T-cell (primary cell): ENCODE data around the gene AKNAD1. TPM values are rescaled to one million over a fixed set of nuclear protein-coding genes. Genes with fewer than 3 reads are reported as not detected.

Experiments
- ATAC-seq, 4 experiments: fragments of 200-7000 bp in 3 of 4; fragments of 150-1000 bp in 1 of 4; cut with Tn5 transposase; replicated peaks in 1 of 4; 1 replicate in 3 of 4; 2 replicates in 1 of 4; pipeline ENCODE4 v1.10.0; 2021; ENCODE audit warnings: moderate library complexity in 3 of 4, mild to moderate bottlenecking in 2 of 4, moderate number of reproducible peaks in 1 of 4
- CTCF ChIA-PET, 2 donors: fragments of 300-600 bp; sonication (Branson Sonifier 250); formaldehyde crosslinking; loops; one replicate each; lab custom pipeline; 2022; ENCODE audit warnings: antibody characterized with exemption in 2 of 2; lab: Charles Lee
- POLR2A ChIA-PET, 2 donors: fragments of 300-600 bp; sonication (Branson Sonifier 250); formaldehyde crosslinking; loops; one replicate each; lab custom pipeline; 2022; ENCODE audit warnings: antibody characterized with exemption in 2 of 2; lab: Charles Lee
- DNase-seq, 35 experiments: peaks; one replicate each; pipeline versions ENCODE4 v3.0.0 to v3.0.0-alpha.2; 2013 to 2023
- H3K27ac ChIP-seq: one replicate; pipeline ENCODE4 v1.5.1; 2013; ENCODE audit warnings: low read length
- H3K27me3 ChIP-seq, 2 experiments: replicated peaks in 1 of 2; 1 replicate in 1 of 2; 2 replicates in 1 of 2; pipeline versions ENCODE4 v1.6.1 to v1.7.0; 2013; ENCODE audit warnings: low read length in 1 of 2, mixed read lengths in 1 of 2; ENCODE audit not compliant: control insufficient read depth in 2 of 2, insufficient read depth in 2 of 2; ENCODE audit errors: extremely low read depth in 1 of 2
- H3K36me3 ChIP-seq, 2 donors: 1 replicate in 1 of 2; 2 replicates in 1 of 2; pipeline versions ENCODE4 v1.6.1 to v1.7.0; 2013; ENCODE audit warnings: low read length in 1 of 2; ENCODE audit not compliant: control insufficient read depth in 2 of 2, insufficient read depth in 1 of 2; ENCODE audit errors: extremely low read depth in 1 of 2
- H3K4me1 ChIP-seq, 2 experiments: 1 replicate in 1 of 2; 2 replicates in 1 of 2; pipeline versions ENCODE4 v1.6.1 to v1.7.0; 2013; ENCODE audit warnings: low read length in 2 of 2, mixed read lengths in 1 of 2; ENCODE audit not compliant: insufficient read depth in 2 of 2, control insufficient read depth in 1 of 2; ENCODE audit errors: extremely low read depth in 1 of 2
- H3K4me3 ChIP-seq, 2 donors: 1 replicate in 1 of 2; 2 replicates in 1 of 2; pipeline versions ENCODE4 v1.5.1 to v1.7.0; 2013; ENCODE audit warnings: mild to moderate bottlenecking in 2 of 2, low read length in 1 of 2, moderate library complexity in 1 of 2; ENCODE audit not compliant: control insufficient read depth in 1 of 2; ENCODE audit errors: extremely low read depth in 1 of 2
- H3K9me3 ChIP-seq: 2 replicates; pipeline ENCODE4 v1.7.0; 2013
- H3K27ac Mint-ChIP-seq, 2 donors: one replicate each; pipeline ENCODE4 v1.8.0; 2020 to 2021; ENCODE audit warnings: mild to moderate bottlenecking in 2 of 2, mixed read lengths in 2 of 2
- H3K27me3 Mint-ChIP-seq, 2 donors: one replicate each; pipeline ENCODE4 v1.8.0; 2021 to 2022; ENCODE audit warnings: mixed read lengths in 2 of 2
- H3K36me3 Mint-ChIP-seq: one replicate; pipeline ENCODE4 v1.8.0; 2021; ENCODE audit warnings: mixed read lengths
- H3K4me1 Mint-ChIP-seq, 3 donors: one replicate each; pipeline ENCODE4 v1.8.0; 2020 to 2022; ENCODE audit warnings: mixed read lengths in 3 of 3, mild to moderate bottlenecking in 1 of 3
- H3K4me3 Mint-ChIP-seq, 3 donors: one replicate each; pipeline ENCODE4 v1.8.0; 2020 to 2022; ENCODE audit warnings: mild to moderate bottlenecking in 3 of 3, mixed read lengths in 3 of 3, moderate library complexity in 3 of 3
- H3K9me3 Mint-ChIP-seq, 3 donors: one replicate each; pipeline ENCODE4 v1.8.0; 2020 to 2022; ENCODE audit warnings: mixed read lengths in 3 of 3
- WGBS: methylation state at CpG from one replicate; pipeline ENCODE4 v1.1.5; 2013; ENCODE audit warnings: missing lambda C conversion rate; ENCODE audit not compliant: insufficient coverage; 5-methylcytosine and 5-hydroxymethylcytosine counted together
- total RNA-seq, 35 experiments: library from RNA in 6 of 35; stranded (reverse) in 6 of 35; fragments of 120-200 nt in 1 of 35; gene quantifications; one replicate each; pipeline versions ENCODE4 v1.2.1 to v1.2.4 and lab custom pipeline; 2013 to 2026

AKNAD1 gene
- total RNA-seq, 5 donors from 2014 or later (not counting 1 experiment from before 2014, with no cell fraction given): not detected

GRCh38 chr1:108871050-108871724 lies 14.3 kb upstream of the AKNAD1 start:
- H3K27ac Mint-ChIP-seq: no peak overlapping the region
- no peaks in the 10 kb centered on the region for H3K36me3 ChIP-seq
- H3K4me3 ChIP-seq: no peak overlapping the region
- no peak overlapping the region for H3K4me3 Mint-ChIP-seq
- no peak for ATAC-seq
- H3K4me1 Mint-ChIP-seq: peaks cover 0 to 1% (median 0%) of the 10 kb centered on the region in 3 donors
- H3K27ac ChIP-seq: no peak overlapping the region
- peaks cover 0 to 5% of the 10 kb centered on the region in 2 donors for H3K27me3 Mint-ChIP-seq
- peaks cover 0 to 18% of the 10 kb centered on the region in 2 experiments for H3K27me3 ChIP-seq
- ChIA-PET POLR2A (no interaction called here), CTCF (interaction anchor here in 1 of 2 donors (1.4 kb wide), 1 partner anchor 27 kb away, joined by 4 read pairs; no protein-coding TSS in a partner anchor)
- no peaks in the 10 kb centered on the region for H3K36me3 Mint-ChIP-seq
- peaks cover 0 to 3% of the 10 kb centered on the region in 2 experiments for H3K4me1 ChIP-seq
- no CpG with 5 or more reads among the region's 5 CpGs for WGBS
- DNase-seq: no peak
- H3K9me3 Mint-ChIP-seq: no peaks in the 10 kb centered on the region
- H3K9me3 ChIP-seq: no peaks in the 10 kb centered on the region

- peaks cover 0 to 6% (median 5%) of the 10 kb centered on the region in 3 donors for H3K4me1 Mint-ChIP-seq
- Histone ChIP-seq H3K9me3 (no peaks in the 10 kb centered on the region), H3K36me3 (no peaks in the 10 kb centered on the region), H3K4me1 (no peaks in the 10 kb centered on the region), H3K27ac (no peak overlapping the region), H3K27me3 (peaks cover 0 to 19% of the 10 kb centered on the region in 2 experiments), H3K4me3 (no peak overlapping the region)
- DNase-seq (no peak), ATAC-seq (no peak)
- no peak overlapping the region for H3K4me3 Mint-ChIP-seq
- ChIA-PET POLR2A (no interaction called here), CTCF (no interaction called here)
- 88% methylated on average over 3 of the region's 4 CpGs for WGBS
- peaks cover under 1 to 16% of the 10 kb centered on the region in 2 donors for H3K27me3 Mint-ChIP-seq
- H3K36me3 Mint-ChIP-seq: no peaks in the 10 kb centered on the region
- no peaks in the 10 kb centered on the region for H3K9me3 Mint-ChIP-seq
- H3K27ac Mint-ChIP-seq: no peak overlapping the region
Observed at GRCh38 chr1:108865316-108865910, 8.5 kb upstream of the AKNAD1 start.

GRCh38 chr1:108863984-108864383 lies 7.1 kb upstream of the AKNAD1 start:
- Mint-ChIP-seq H3K4me3 (no peak overlapping the region), H3K9me3 (no peaks in the 10 kb centered on the region), H3K4me1 (peaks cover 0 to 6% (median 5%) of the 10 kb centered on the region in 3 donors), H3K36me3 (no peaks in the 10 kb centered on the region), H3K27ac (no peak overlapping the region), H3K27me3 (peaks cover 4 to 20% of the 10 kb centered on the region in 2 donors)
- Histone ChIP-seq H3K36me3 (no peaks in the 10 kb centered on the region), H3K27ac (no peak overlapping the region), H3K4me1 (no peaks in the 10 kb centered on the region), H3K27me3 (peaks cover 0 to 21% of the 10 kb centered on the region in 2 experiments), H3K4me3 (no peak overlapping the region), H3K9me3 (no peaks in the 10 kb centered on the region)
- POLR2A ChIA-PET: interaction anchor here (0.5 to 0.6 kb wide), 2 partner anchors 17 to 180 kb away, joined by 4 to 9 read pairs; no protein-coding TSS in a partner anchor
- ATAC-seq (no peak), DNase-seq (no peak)
- CTCF ChIA-PET: interaction anchor here in 1 of 2 donors (0.6 kb wide), 1 partner anchor 13 kb away, joined by 4 read pairs; no protein-coding TSS in a partner anchor
- no CpG with 5 or more reads among the region's 4 CpGs for WGBS

- ATAC-seq: no peak
- CTCF ChIA-PET: interaction anchor here in 1 of 2 donors (0.6 kb wide), 1 partner anchor 10 kb away, joined by 3 read pairs; no protein-coding TSS in a partner anchor
Observed at GRCh38 chr1:108862698-108863477, 6.0 kb upstream of the AKNAD1 start.

DNA sequence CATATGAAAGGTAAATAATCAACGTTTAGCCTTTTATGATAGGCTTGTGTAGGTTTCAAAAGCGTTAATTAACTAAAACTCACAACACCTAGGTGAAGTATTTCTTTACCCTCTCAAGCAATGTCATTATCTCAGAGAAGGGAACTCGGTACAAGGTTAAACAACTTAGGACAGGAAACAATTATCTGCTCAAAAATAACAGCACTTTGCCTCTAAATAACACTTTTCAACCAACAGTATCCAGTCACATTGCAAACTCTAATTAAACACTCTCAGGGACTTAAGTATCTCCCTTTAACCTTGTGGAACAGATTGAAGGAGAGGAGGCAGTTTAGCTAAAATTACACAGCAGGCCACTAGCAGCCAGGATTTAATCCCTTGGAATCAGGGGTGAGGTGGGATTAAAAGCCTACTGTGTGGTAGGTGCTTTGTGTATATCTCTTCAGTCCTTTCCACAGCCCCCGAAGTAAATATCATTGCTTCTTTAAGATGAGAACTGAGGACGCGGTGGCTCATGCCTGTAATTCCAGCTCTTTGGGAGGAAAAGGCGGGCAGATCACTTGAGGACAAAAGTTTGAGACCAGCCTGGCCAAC lies 5.2 kb upstream of the AKNAD1 start:
- Histone ChIP-seq H3K36me3 (no peaks in the 10 kb centered on the region), H3K4me3 (no peak overlapping the region), H3K9me3 (no peaks in the 10 kb centered on the region), H3K4me1 (peaks cover 0 to 8% of the 10 kb centered on the region in 2 experiments), H3K27ac (no peak overlapping the region), H3K27me3 (peaks cover 0 to 21% of the 10 kb centered on the region in 2 experiments)
- H3K4me1 Mint-ChIP-seq: peaks cover 0 to 6% (median 5%) of the 10 kb centered on the region in 3 donors
- no peak overlapping the region for H3K4me3 Mint-ChIP-seq
- H3K27ac Mint-ChIP-seq: no peak overlapping the region
- POLR2A ChIA-PET: no interaction called here
- H3K36me3 Mint-ChIP-seq: no peaks in the 10 kb centered on the region
- CTCF ChIA-PET: no interaction called here
- no peaks in the 10 kb centered on the region for H3K9me3 Mint-ChIP-seq
- DNase-seq: no peak
- ATAC-seq: no peak
- 90% methylated on average over 4 of the region's 7 CpGs for WGBS
- H3K27me3 Mint-ChIP-seq: peaks cover 4 to 20% of the 10 kb centered on the region in 2 donors

More at GRCh38 chr1:108862698-108863477, 6.0 kb upstream of the AKNAD1 start:
- Mint-ChIP-seq H3K36me3 (no peaks in the 10 kb centered on the region), H3K4me1 (peaks cover 0 to 6% (median 5%) of the 10 kb centered on the region in 3 donors), H3K4me3 (no peak overlapping the region), H3K27me3 (peaks cover 4 to 20% of the 10 kb centered on the region in 2 donors), H3K9me3 (no peaks in the 10 kb centered on the region), H3K27ac (no peak overlapping the region)
- H3K4me1 ChIP-seq: peaks cover 0 to 8% of the 10 kb centered on the region in 2 experiments
- POLR2A ChIA-PET: no interaction called here
- WGBS: 100% methylated on average over 1 of the region's 1 CpG
- no peaks in the 10 kb centered on the region for H3K9me3 ChIP-seq
- no peaks in the 10 kb centered on the region for H3K36me3 ChIP-seq
- H3K4me3 ChIP-seq: no peak overlapping the region
- H3K27ac ChIP-seq: no peak overlapping the region
- H3K27me3 ChIP-seq: peaks cover 0 to 21% of the 10 kb centered on the region in 2 experiments
- no peak for DNase-seq

DNA sequence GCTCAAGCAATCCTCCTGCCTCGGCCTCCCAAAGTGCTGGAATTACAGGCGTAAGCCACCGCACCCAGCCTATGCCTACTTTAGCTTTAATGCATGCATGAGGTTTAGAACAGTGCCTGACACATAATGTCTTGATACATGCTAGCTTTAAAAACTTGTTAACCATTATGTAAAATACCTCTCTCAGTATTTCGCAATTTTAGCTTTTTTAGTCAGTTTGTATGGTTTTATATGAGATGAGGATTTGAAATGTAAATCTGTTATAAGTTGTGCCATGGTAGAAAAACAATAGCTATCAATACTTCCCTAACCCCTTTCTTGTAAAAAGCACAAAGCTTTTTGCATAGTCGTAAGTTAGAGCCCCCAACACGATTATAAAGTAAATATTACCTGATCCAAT lies 4.7 kb upstream of the AKNAD1 start:
- Mint-ChIP-seq H3K27ac (no peak overlapping the region), H3K27me3 (peaks cover 6 to 16% of the 10 kb centered on the region in 2 donors), H3K9me3 (no peaks in the 10 kb centered on the region), H3K4me1 (peaks cover 0 to 6% (median 5%) of the 10 kb centered on the region in 3 donors), H3K4me3 (no peak overlapping the region), H3K36me3 (no peaks in the 10 kb centered on the region)
- Histone ChIP-seq H3K27me3 (peaks cover 0 to 17% of the 10 kb centered on the region in 2 experiments), H3K4me1 (peaks cover 0 to 8% of the 10 kb centered on the region in 2 experiments), H3K27ac (no peak overlapping the region), H3K36me3 (no peaks in the 10 kb centered on the region), H3K4me3 (no peak overlapping the region), H3K9me3 (no peaks in the 10 kb centered on the region)
- ATAC-seq (no peak), DNase-seq (no peak)
- POLR2A ChIA-PET: no interaction called here
- 96% methylated on average over 3 of the region's 6 CpGs for WGBS
- CTCF ChIA-PET: no interaction called here
